Lower lobe of right lung (tissue), 2 donors: ENCODE results near the gene NEMF. TPM values are rescaled to one million over a fixed set of nuclear protein-coding genes. Genes with fewer than 3 reads are reported as not detected.

Experiments used
- ATAC-seq, 2 donors: fragments of 200-7000 bp; cut with Tn5 transposase; one replicate each; pipeline ENCODE4 v1.9.1; 2020 to 2022; ENCODE audit warnings: mild to moderate bottlenecking in 2 of 2, moderate library complexity in 2 of 2
- DNase-seq: peaks from one replicate; pipeline ENCODE4 v3.0.0-alpha.2; 2020
- H3K27ac ChIP-seq: fragments of 200-600 bp; one replicate; pipeline ENCODE4 v1.8.0; 2022
- H3K27me3 ChIP-seq: fragments of 200-600 bp; one replicate; pipeline ENCODE4 v1.8.0; 2022; ENCODE audit warnings: low read depth
- H3K36me3 ChIP-seq: fragments of 200-600 bp; one replicate; pipeline ENCODE4 v1.8.0; 2022; ENCODE audit warnings: mild to moderate bottlenecking
- H3K4me1 ChIP-seq: fragments of 200-600 bp; one replicate; pipeline ENCODE4 v1.8.0; 2022
- H3K4me3 ChIP-seq: fragments of 200-600 bp; one replicate; pipeline ENCODE4 v1.8.0; 2022; ENCODE audit warnings: mild to moderate bottlenecking
- H3K9me3 ChIP-seq: fragments of 200-600 bp; one replicate; pipeline ENCODE4 v1.8.0; 2022
- intact Hi-C: fragments of 100-400 bp; cut with DNase I; formaldehyde crosslinking; loops from one replicate; pipeline ENCODE4 v1.11.0; 2022
- total RNA-seq: library from RNA; stranded (reverse); fragmentation: NEBNext Ultra II Directional; extraction: Animal tissue kit (Norgen Biotek cat#: 25700); gene quantifications from one replicate; pipeline ENCODE4 v1.2.1, GENCODE V29; 2021
- TF ChIP-seq, protein P1 (sequence below): fragments of 200-600 bp; IDR thresholded peaks from one replicate; pipeline ENCODE4 v1.8.0; 2022; ENCODE audit warnings: antibody characterized with exemption, mild to moderate bottlenecking
- donor health status: DM: no; HTN: yes; CAD: no; lungs with severe emphysema.

The NEMF gene
- total RNA-seq, 1 donor from 2014 or later = 66.1 TPM

DNA sequence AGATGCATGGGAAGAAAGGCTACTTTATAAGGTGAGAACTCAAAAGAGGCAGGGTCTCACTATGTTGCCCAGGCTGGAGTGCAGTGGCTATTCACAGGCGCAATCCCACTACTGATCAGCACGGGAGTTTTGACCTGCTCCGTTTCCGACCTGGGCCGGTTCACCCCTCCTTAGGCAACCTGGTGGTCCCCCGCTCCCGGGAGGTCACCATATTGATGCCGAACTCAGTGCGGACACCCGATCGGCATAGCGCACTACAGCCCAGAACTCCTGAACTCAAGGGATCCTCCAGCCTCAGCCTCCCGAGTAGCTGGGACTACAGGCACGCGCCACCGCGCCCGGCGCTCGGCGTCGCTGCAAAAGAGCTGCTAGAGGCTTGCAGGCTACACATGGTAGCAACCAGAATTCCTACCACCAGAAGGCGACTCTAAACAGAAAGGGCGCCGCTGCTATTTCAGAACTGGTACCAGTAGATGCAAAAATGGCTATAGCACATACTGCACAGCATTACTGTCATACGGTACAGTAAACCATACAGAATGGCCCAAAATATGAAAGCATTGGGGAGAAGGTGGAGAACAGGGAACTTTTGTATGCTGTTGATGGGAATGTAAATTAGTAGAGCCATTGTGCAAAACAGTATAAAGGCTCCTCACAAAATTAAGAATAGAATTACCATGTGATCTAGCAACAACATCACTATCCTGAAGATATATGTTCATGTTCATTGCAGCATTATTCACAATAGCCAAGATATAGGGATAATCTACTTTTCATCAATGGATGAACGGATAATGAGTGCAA is 1.2 kb upstream of the NEMF start:
- H3K27me3 ChIP-seq = no peaks in the 10 kb centered on the region
- intact Hi-C loops = no loop called here
- TF ChIP-seq, protein P1, sequence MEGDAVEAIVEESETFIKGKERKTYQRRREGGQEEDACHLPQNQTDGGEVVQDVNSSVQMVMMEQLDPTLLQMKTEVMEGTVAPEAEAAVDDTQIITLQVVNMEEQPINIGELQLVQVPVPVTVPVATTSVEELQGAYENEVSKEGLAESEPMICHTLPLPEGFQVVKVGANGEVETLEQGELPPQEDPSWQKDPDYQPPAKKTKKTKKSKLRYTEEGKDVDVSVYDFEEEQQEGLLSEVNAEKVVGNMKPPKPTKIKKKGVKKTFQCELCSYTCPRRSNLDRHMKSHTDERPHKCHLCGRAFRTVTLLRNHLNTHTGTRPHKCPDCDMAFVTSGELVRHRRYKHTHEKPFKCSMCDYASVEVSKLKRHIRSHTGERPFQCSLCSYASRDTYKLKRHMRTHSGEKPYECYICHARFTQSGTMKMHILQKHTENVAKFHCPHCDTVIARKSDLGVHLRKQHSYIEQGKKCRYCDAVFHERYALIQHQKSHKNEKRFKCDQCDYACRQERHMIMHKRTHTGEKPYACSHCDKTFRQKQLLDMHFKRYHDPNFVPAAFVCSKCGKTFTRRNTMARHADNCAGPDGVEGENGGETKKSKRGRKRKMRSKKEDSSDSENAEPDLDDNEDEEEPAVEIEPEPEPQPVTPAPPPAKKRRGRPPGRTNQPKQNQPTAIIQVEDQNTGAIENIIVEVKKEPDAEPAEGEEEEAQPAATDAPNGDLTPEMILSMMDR = peak; percentile 76
- H3K9me3 ChIP-seq = no peaks in the 10 kb centered on the region
- peak; percentile 77 for DNase-seq
- H3K27ac ChIP-seq = peak overlapping the region; percentile 93
- H3K36me3 ChIP-seq = peaks cover 23% of the 10 kb centered on the region
- peak overlapping the region; percentile 77 for H3K4me3 ChIP-seq
- peak; percentile 88 to 89 for ATAC-seq
- peaks cover 25% of the 10 kb centered on the region for H3K4me1 ChIP-seq

DNA sequence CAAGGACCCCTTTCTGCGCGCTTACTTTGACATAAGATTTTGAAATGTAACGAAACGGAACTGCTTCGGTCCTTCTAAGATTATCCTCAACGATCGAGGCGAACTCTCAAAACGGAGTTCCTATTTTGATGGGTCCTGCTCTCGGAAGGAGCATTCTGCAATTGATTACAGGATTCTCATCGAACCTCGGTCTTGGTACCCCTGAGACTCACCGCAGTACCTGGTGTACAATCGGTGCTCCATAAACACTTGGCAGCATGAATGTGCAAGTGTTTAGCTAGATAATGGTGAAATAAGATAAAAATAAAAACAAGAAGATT is 530 bp upstream of the NEMF start:
- peak overlapping the region; percentile 93 for H3K27ac ChIP-seq
- ATAC-seq = peak in 1 of 2 donors; percentile 5
- H3K4me3 ChIP-seq = peak overlapping the region; percentile 77
- peaks cover 30% of the 10 kb centered on the region for H3K36me3 ChIP-seq
- intact Hi-C loops = no loop called here
- no peaks in the 10 kb centered on the region for H3K27me3 ChIP-seq
- TF ChIP-seq, protein P1 = no peak
- H3K4me1 ChIP-seq = peaks cover 25% of the 10 kb centered on the region
- H3K9me3 ChIP-seq = no peaks in the 10 kb centered on the region
- no peak for DNase-seq

- Histone ChIP-seq H3K36me3 (peaks cover 43% of the 10 kb centered on the region), H3K4me3 (peak overlapping the region; percentile 77)
- intact Hi-C loops = no loop called here
These were observed 775 bp downstream of the NEMF start for GRCh38 chr14:49851813-49852212.

DNA sequence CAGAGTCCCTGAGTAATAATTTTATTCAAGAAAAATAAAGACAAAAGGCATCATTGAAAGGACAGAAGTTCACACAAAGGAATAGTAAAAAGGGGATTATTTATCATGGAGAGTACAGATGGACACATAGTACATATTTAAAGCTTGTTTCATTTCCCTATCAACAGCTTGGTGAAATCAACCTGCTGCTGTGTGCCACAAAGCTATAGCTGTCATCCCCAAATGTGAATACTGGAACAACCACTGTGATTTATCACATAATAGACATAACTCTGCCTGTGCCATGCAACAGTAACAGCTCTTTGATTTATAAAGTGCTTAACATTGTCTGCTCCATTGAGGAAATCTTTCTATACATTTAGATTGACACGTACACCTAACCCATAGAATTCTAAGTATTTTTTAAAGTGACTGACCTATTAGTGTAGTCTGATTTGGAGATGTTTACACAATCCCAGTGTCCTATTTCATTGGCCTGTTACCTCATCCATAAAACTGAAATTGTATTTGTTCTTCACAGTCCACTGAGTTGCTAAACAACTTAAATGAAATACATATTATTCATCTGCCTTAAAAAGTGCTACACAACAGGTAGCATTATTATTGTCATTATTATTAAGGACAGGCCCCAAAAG is 3.3 kb downstream of the NEMF start:
- TF ChIP-seq, protein P1 = no peak
- DNase-seq = no peak
- intact Hi-C loops = no loop called here
- peaks cover 66% of the 10 kb centered on the region for H3K36me3 ChIP-seq
- no peak for ATAC-seq
- no peak overlapping the region for H3K4me3 ChIP-seq
- H3K4me1 ChIP-seq = peaks cover 25% of the 10 kb centered on the region
- H3K9me3 ChIP-seq = no peaks in the 10 kb centered on the region
- H3K27ac ChIP-seq = no peak overlapping the region
- H3K27me3 ChIP-seq = no peaks in the 10 kb centered on the region

More at GRCh38 chr14:49851813-49852212, 775 bp downstream of the NEMF start:
- DNase-seq = no peak
- no peak for ATAC-seq
- Histone ChIP-seq H3K9me3 (no peaks in the 10 kb centered on the region), H3K27ac (peak overlapping the region; percentile 93), H3K4me1 (peaks cover 25% of the 10 kb centered on the region), H3K27me3 (no peaks in the 10 kb centered on the region)
- TF ChIP-seq, protein P1 = no peak

- H3K4me3 ChIP-seq = no peak overlapping the region
- H3K9me3 ChIP-seq = no peaks in the 10 kb centered on the region
- no peak overlapping the region for H3K27ac ChIP-seq
- no peak for DNase-seq
- H3K27me3 ChIP-seq = no peaks in the 10 kb centered on the region
- intact Hi-C loops = no loop called here
- TF ChIP-seq, protein P1 = no peak
- peaks cover 100% of the 10 kb centered on the region for H3K36me3 ChIP-seq
- no peak for ATAC-seq
- H3K4me1 ChIP-seq = no peaks in the 10 kb centered on the region
These were observed 23.9 kb downstream of the NEMF start for GRCh38 chr14:49828640-49829039.
